Subcutaneous abdominal adipose tissue (tissue), 5 donors: ENCODE results near the gene DLG2.

Source experiments
- H3K27ac ChIP-seq: one replicate; pipeline ENCODE4 v1.7.0; 2013; ENCODE audit warnings: low read depth, mild to moderate bottlenecking, inconsistent platforms, low read length, moderate library complexity
- H3K27me3 ChIP-seq, 5 donors: one replicate each; pipeline ENCODE4 v1.7.0; 2013; ENCODE audit warnings: low read length in 5 of 5, inconsistent platforms in 1 of 5; ENCODE audit not compliant: control insufficient read depth in 5 of 5, insufficient read depth in 4 of 5
- H3K36me3 ChIP-seq, 5 donors: one replicate each; pipeline ENCODE4 v1.7.0; 2013; ENCODE audit warnings: low read length in 5 of 5; ENCODE audit not compliant: control insufficient read depth in 5 of 5, insufficient read depth in 5 of 5
- H3K4me1 ChIP-seq, 5 donors: one replicate each; pipeline ENCODE4 v1.7.0; 2013; ENCODE audit warnings: low read length in 5 of 5, mild to moderate bottlenecking in 3 of 5, moderate library complexity in 1 of 5; ENCODE audit not compliant: control insufficient read depth in 5 of 5, insufficient read depth in 5 of 5
- H3K4me3 ChIP-seq, 5 donors: one replicate each; pipeline ENCODE4 v1.7.0; 2013; ENCODE audit warnings: low read length in 5 of 5, low read depth in 1 of 5
- H3K9ac ChIP-seq, 5 donors: one replicate each; pipeline ENCODE4 v1.7.0; 2013; ENCODE audit warnings: low read length in 5 of 5, mild to moderate bottlenecking in 4 of 5, moderate library complexity in 3 of 5
- H3K9me3 ChIP-seq, 5 donors: one replicate each; pipeline ENCODE4 v1.7.0; 2013; ENCODE audit warnings: low read length in 5 of 5; ENCODE audit not compliant: control insufficient read depth in 5 of 5
- donor health status: healthy.
- donor health status: healthy.
- donor health status: healthy.
- donor health status: healthy.
- donor health status: healthy.

The DLG2 gene

GRCh38 chr11:83923961-83924360, 1703.2 kb downstream of the DLG2 start:
- no peak overlapping the region for H3K27ac ChIP-seq
- H3K36me3 ChIP-seq, result no peaks in the 10 kb centered on the region
- H3K9ac ChIP-seq, result no peak overlapping the region
- H3K9me3 ChIP-seq, result no peaks in the 10 kb centered on the region
- H3K27me3 ChIP-seq, result no peaks in the 10 kb centered on the region
- H3K4me1 ChIP-seq, result no peaks in the 10 kb centered on the region
- no peak overlapping the region for H3K4me3 ChIP-seq

- H3K9ac ChIP-seq, result no peak overlapping the region
- no peaks in the 10 kb centered on the region for H3K9me3 ChIP-seq
- H3K27ac ChIP-seq, result no peak overlapping the region
- H3K36me3 ChIP-seq, result no peaks in the 10 kb centered on the region
- no peaks in the 10 kb centered on the region for H3K4me1 ChIP-seq
- no peaks in the 10 kb centered on the region for H3K27me3 ChIP-seq
- H3K4me3 ChIP-seq, result no peak overlapping the region
Measured at GRCh38 chr11:83922953-83923352, 1704.2 kb downstream of the DLG2 start.

GRCh38 chr11:83922318-83922717, 1704.8 kb downstream of the DLG2 start:
- Histone ChIP-seq H3K27me3 (no peaks in the 10 kb centered on the region), H3K4me1 (no peaks in the 10 kb centered on the region), H3K4me3 (no peak overlapping the region), H3K9me3 (no peaks in the 10 kb centered on the region), H3K9ac (no peak overlapping the region), H3K36me3 (no peaks in the 10 kb centered on the region), H3K27ac (no peak overlapping the region)

GRCh38 chr11:83921447-83922192, 1705.5 kb downstream of the DLG2 start:
- H3K27ac ChIP-seq, result no peak overlapping the region
- no peak overlapping the region for H3K4me3 ChIP-seq
- H3K27me3 ChIP-seq, result no peaks in the 10 kb centered on the region
- H3K9me3 ChIP-seq, result no peaks in the 10 kb centered on the region
- H3K4me1 ChIP-seq, result no peaks in the 10 kb centered on the region
- no peak overlapping the region for H3K9ac ChIP-seq
- H3K36me3 ChIP-seq, result no peaks in the 10 kb centered on the region

- Histone ChIP-seq H3K9me3 (no peaks in the 10 kb centered on the region), H3K27me3 (no peaks in the 10 kb centered on the region), H3K4me3 (no peak overlapping the region), H3K4me1 (no peaks in the 10 kb centered on the region), H3K36me3 (no peaks in the 10 kb centered on the region), H3K9ac (no peak overlapping the region), H3K27ac (no peak overlapping the region)
Measured at GRCh38 chr11:83918476-83918875, 1708.7 kb downstream of the DLG2 start.

- Histone ChIP-seq H3K27me3 (no peaks in the 10 kb centered on the region), H3K4me3 (no peak overlapping the region), H3K36me3 (no peaks in the 10 kb centered on the region), H3K9ac (no peak overlapping the region), H3K27ac (no peak overlapping the region), H3K9me3 (no peaks in the 10 kb centered on the region), H3K4me1 (no peaks in the 10 kb centered on the region)
Measured at GRCh38 chr11:83914995-83915394, 1712.1 kb downstream of the DLG2 start.

GRCh38 chr11:83909579-83910534, 1717.3 kb downstream of the DLG2 start:
- no peak overlapping the region for H3K4me3 ChIP-seq
- no peaks in the 10 kb centered on the region for H3K27me3 ChIP-seq
- H3K27ac ChIP-seq, result no peak overlapping the region
- no peaks in the 10 kb centered on the region for H3K4me1 ChIP-seq
- no peaks in the 10 kb centered on the region for H3K9me3 ChIP-seq
- no peak overlapping the region for H3K9ac ChIP-seq
- no peaks in the 10 kb centered on the region for H3K36me3 ChIP-seq

GRCh38 chr11:83908298-83908856, 1718.8 kb downstream of the DLG2 start:
- no peaks in the 10 kb centered on the region for H3K4me1 ChIP-seq
- H3K4me3 ChIP-seq, result no peak overlapping the region
- H3K9me3 ChIP-seq, result no peaks in the 10 kb centered on the region
- H3K27me3 ChIP-seq, result no peaks in the 10 kb centered on the region
- no peak overlapping the region for H3K9ac ChIP-seq
- H3K27ac ChIP-seq, result no peak overlapping the region
- no peaks in the 10 kb centered on the region for H3K36me3 ChIP-seq

GRCh38 chr11:83895516-83895915, 1731.6 kb downstream of the DLG2 start:
- Histone ChIP-seq H3K27me3 (no peaks in the 10 kb centered on the region), H3K9ac (no peak overlapping the region), H3K27ac (no peak overlapping the region), H3K4me3 (no peak overlapping the region), H3K4me1 (no peaks in the 10 kb centered on the region), H3K9me3 (no peaks in the 10 kb centered on the region), H3K36me3 (no peaks in the 10 kb centered on the region)

- Histone ChIP-seq H3K9me3 (no peaks in the 10 kb centered on the region), H3K27me3 (no peaks in the 10 kb centered on the region), H3K4me3 (no peak overlapping the region)
Measured at GRCh38 chr11:83881428-83881827, 1745.7 kb downstream of the DLG2 start.

More at GRCh38 chr11:83881428-83881827, 1745.7 kb downstream of the DLG2 start:
- H3K27ac ChIP-seq, result no peak overlapping the region
- no peaks in the 10 kb centered on the region for H3K36me3 ChIP-seq
- no peak overlapping the region for H3K9ac ChIP-seq
- no peaks in the 10 kb centered on the region for H3K4me1 ChIP-seq
